AG09319 (cell line): ENCODE results near the gene LCN10.
A peak's percentile ranks its signal among the peaks of the same experiment; 100 is the strongest.

Experiments
- DNase-seq: peaks from one replicate; pipeline ENCODE4 v3.0.0-alpha.2; 2010; ENCODE audit warnings: low read depth; ENCODE audit errors: extremely low read depth
- TF ChIP-seq, protein P1 (sequence below): IDR thresholded peaks from 2 replicates; pipeline ENCODE4 v1.5.1; 2011; ENCODE audit warnings: low read depth, mild to moderate bottlenecking, inconsistent platforms, low read length, moderate library complexity

Gene LCN10

DNA sequence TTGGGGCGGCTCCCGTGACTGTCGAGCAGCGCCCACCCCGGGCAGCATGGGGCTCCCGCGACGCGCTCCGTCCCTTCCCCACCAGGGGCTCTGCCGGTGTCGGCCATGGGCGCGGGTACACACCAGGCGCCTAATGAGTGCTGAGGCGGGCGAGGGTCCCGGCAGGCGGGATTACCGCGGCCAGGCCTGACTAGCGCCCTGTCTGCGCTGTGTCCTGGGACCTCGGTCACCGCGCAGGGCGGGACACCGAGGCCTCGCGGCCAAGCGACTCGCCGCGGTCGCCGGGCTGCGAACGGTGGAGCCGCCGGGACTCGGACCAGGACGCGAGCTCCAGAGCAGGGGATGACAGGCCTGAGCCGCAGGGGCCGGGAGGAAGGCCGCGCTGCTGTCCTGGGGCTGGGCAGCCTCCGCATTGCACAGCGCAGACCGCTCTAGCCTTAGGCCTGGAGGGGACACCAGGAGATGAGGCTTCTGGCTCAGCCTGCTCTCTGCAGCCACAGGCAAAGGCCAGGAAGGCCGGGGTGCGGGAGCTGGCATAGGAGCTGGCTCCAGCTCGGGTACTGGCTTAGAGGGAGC is 14.1 kb downstream of the LCN10 start:
- TF ChIP-seq, protein P1, sequence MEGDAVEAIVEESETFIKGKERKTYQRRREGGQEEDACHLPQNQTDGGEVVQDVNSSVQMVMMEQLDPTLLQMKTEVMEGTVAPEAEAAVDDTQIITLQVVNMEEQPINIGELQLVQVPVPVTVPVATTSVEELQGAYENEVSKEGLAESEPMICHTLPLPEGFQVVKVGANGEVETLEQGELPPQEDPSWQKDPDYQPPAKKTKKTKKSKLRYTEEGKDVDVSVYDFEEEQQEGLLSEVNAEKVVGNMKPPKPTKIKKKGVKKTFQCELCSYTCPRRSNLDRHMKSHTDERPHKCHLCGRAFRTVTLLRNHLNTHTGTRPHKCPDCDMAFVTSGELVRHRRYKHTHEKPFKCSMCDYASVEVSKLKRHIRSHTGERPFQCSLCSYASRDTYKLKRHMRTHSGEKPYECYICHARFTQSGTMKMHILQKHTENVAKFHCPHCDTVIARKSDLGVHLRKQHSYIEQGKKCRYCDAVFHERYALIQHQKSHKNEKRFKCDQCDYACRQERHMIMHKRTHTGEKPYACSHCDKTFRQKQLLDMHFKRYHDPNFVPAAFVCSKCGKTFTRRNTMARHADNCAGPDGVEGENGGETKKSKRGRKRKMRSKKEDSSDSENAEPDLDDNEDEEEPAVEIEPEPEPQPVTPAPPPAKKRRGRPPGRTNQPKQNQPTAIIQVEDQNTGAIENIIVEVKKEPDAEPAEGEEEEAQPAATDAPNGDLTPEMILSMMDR, result no peak
- no peak for DNase-seq

DNA sequence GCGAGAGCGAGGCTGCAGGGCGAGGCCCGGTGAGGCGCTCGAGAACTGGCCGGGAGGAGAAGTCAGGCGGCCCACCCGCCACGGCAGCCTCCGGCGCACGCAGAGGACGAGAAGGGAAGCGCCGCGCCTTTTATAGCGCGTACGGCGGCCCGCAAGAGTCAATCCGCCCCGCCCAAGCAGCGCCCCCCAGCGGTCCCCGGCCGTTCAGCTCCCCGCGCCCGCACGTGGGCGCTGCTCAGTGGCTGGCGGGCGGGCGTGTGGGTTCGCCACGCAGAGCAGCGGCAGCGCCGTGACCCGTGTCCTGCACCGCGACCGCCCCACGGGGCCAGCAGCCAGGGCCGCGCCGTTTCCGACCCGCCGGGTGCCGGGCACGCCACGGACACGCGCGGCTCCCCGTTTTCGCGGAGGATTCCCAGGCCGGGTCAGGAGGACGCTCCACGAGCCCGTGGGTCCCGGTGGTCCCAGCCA is 14.6 kb downstream of the LCN10 start:
- TF ChIP-seq, protein P1, result peak; percentile 69

DNA sequence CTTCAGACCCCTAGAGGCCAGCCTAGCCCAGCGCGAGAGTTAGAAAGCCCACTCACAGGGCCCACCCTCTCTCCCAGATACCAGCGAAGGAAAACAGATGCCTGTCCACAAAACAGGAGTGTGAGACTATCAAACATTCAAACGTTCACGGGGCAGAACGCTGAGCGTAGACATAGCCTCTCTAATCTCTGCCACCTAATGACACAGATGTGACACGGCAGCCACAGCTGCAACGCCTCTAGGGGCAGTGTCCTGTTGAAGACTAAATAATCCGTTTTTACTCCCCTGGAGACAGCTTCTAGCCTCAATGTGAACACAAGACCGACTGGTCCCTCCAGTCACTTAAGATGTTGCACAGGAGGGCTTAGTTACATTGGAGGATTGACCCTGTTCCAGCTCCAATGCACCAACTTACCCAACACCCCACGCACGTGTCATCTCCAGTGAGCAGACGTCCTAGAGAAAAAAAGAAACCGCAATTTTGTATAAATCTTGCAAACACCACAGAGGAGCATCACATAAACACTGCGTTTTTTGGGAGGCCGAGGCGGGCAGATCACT is 16.0 kb downstream of the LCN10 start:
- DNase-seq, result no peak

More for the DNA sequence above, 14.6 kb downstream of the LCN10 start:
- DNase-seq, result peak; percentile 80

DNA sequence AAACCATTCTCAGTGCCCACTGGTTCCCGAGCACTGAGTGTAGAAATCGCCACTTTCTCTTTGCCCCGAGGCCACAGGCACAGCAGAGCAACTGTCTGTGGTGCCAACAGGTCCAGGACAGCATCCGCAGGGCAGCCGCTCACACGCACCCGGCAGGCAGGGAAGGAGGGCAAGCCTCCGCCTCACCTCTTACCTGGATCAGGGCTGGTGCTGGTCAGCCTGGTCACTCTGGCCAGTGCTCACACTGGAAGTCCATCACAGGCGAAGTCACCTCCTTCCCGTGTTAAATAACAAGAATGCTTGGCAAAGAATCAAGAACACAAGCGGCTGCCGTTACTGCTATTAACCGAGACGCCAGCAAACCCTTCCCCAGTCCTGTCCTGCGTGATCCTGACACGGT is 16.6 kb downstream of the LCN10 start:
- no peak for DNase-seq
- TF ChIP-seq, protein P1, result no peak

More for the DNA sequence above, 16.0 kb downstream of the LCN10 start:
- TF ChIP-seq, protein P1, result no peak; the same call in 1 of the 2 replicates

DNA sequence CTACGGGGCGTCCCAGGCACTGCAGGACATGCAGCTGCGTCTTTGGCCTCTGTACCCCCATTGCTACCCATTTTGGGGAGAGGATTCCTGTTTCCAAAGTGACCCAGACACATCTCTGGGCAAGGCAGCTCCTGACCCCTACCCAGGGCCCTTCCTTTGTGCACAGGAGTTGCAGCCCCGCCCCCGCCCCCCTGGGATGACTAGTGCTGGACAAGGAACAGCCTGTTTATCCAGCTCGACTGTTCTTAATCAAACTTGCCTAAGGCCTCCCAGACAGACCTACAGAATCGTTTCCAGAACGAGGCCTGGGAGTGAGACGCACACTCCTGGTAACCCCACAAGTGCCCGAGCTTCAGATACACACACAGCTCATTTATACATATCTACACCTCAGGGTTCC is 17.1 kb downstream of the LCN10 start:
- DNase-seq, result no peak
- TF ChIP-seq, protein P1, result no peak

DNA sequence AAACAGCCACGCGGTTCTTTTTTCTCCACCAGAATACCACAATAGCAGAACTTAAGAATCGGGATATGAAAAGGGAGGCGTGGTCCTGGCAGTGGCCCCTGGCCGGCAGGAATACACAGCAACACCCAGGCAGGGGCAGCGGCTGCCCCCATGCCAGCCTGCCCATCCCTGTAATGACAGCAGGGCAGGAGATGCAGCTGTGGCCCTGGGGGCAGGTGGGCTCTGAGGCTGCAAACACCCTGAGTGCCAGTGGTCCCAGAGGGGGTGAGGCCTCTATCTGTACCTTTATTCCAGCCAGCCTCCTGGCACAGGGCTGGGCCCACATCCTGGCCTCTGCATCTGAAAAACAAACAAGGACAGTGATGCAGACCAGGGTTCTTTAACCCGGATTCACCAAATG is 18.0 kb downstream of the LCN10 start:
- no peak for DNase-seq
- TF ChIP-seq, protein P1, result no peak

DNA sequence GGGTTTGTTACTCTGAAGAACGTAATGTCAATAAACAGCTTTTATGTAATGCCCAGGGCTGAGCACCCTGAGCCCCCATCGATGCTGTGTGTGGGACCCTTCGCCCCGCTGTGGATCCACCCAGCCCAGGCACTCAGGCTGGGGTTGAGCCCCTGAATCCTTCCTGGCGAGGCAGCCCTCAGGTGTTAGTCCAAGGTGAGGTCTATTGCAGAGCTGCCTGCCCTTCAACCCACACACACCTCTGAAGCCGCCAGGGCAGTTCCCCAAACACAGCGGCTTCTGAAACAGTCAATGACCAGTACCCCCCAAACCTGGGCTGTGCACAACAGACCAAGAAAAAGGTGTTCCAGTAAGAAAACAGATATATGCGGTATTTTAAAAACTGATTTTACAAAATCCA is 18.8 kb downstream of the LCN10 start:
- DNase-seq, result no peak
- TF ChIP-seq, protein P1, result no peak
